RWPE2 (cell line): ENCODE results near the gene SYT5.
"Not testable (repeated sequence)": the region's sequence is repeated elsewhere in the genome, so short reads cannot be mapped to it uniquely, and the experiment has no call there.

Experiments
- ATAC-seq: fragments of 200-7000 bp; cut with Tn5 transposase; 3 replicates; pipeline ENCODE4 v1.9.1; 2021; ENCODE audit warnings: low read depth
- DNase-seq: peaks from one replicate; pipeline ENCODE4 v3.0.0-alpha.2; 2020; ENCODE audit warnings: low spot score
- H3K27ac ChIP-seq: fragments of 450-650 bp; 2 replicates; pipeline ENCODE4 v1.5.1; 2017; ENCODE audit warnings: mild to moderate bottlenecking; ENCODE audit not compliant: poor library complexity, severe bottlenecking
- H3K27me3 ChIP-seq: fragments of 250-450 bp; sonication (Bioruptor Pico); 2 replicates; pipeline ENCODE4 v1.5.1; 2021; ENCODE audit warnings: mild to moderate bottlenecking, moderate library complexity; ENCODE audit not compliant: insufficient read depth, poor library complexity, severe bottlenecking
- H3K36me3 ChIP-seq: fragments of 250-450 bp; sonication (Bioruptor Pico); 2 replicates; pipeline ENCODE4 v1.5.1; 2020; ENCODE audit warnings: low read depth, mild to moderate bottlenecking, moderate library complexity
- H3K4me1 ChIP-seq: fragments of 250-450 bp; sonication (Bioruptor Pico); 2 replicates; pipeline ENCODE4 v1.5.1; 2021; ENCODE audit warnings: mild to moderate bottlenecking, moderate library complexity; ENCODE audit not compliant: insufficient read depth, poor library complexity, severe bottlenecking
- H3K4me3 ChIP-seq: fragments of 250-450 bp; sonication (Bioruptor Pico); 2 replicates; pipeline ENCODE4 v1.5.1; 2021; ENCODE audit warnings: mild to moderate bottlenecking, moderate library complexity; ENCODE audit not compliant: severe bottlenecking
- H3K9me3 ChIP-seq: fragments of 250-450 bp; sonication (Bioruptor Pico); 2 replicates; pipeline ENCODE4 v1.5.1; 2021; ENCODE audit warnings: mild to moderate bottlenecking, moderate library complexity; ENCODE audit not compliant: severe bottlenecking
- TF ChIP-seq, protein P1 (sequence below): fragments of 450-650 bp; IDR thresholded peaks from one replicate; pipeline ENCODE4 v1.5.1; 2017; ENCODE audit warnings: mild to moderate bottlenecking, moderate library complexity; ENCODE audit not compliant: poor library complexity, severe bottlenecking

SYT5 gene

DNA sequence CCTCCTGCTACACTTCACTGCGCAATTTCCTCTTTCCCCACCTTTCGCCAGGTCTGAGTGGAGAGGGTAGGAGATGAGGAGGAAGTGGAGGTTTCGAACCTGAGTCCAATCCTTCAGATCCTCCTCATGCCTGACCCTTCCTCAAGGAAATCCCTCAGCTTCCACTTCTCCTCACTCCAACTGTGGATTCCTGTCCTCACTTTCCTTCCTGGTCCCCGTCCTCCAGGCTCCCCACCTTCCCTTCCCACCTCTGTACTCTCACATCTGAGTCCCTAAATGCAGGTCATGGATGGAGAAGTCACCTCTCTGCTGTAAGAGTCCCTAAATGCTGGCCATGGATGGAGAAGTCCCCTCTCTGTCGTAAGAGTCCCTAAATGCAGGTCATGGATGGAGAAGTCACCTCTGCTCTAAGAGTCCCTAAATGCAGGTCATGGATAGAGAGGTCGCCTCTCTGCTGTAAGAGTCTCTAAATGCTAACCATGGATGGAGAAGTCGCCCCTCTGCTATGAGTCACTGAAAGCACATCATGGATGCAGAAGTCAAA lies 45.4 kb upstream of the SYT5 start:
- no peak overlapping the region for H3K4me3 ChIP-seq
- TF ChIP-seq, protein P1, sequence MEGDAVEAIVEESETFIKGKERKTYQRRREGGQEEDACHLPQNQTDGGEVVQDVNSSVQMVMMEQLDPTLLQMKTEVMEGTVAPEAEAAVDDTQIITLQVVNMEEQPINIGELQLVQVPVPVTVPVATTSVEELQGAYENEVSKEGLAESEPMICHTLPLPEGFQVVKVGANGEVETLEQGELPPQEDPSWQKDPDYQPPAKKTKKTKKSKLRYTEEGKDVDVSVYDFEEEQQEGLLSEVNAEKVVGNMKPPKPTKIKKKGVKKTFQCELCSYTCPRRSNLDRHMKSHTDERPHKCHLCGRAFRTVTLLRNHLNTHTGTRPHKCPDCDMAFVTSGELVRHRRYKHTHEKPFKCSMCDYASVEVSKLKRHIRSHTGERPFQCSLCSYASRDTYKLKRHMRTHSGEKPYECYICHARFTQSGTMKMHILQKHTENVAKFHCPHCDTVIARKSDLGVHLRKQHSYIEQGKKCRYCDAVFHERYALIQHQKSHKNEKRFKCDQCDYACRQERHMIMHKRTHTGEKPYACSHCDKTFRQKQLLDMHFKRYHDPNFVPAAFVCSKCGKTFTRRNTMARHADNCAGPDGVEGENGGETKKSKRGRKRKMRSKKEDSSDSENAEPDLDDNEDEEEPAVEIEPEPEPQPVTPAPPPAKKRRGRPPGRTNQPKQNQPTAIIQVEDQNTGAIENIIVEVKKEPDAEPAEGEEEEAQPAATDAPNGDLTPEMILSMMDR: no peak
- H3K36me3 ChIP-seq: 0 out of 2 replicates have a peak, but pooled peaks cover 17% of the 10 kb centered on the region
- no peak for ATAC-seq
- H3K4me1 ChIP-seq: no peaks in the 10 kb centered on the region
- DNase-seq: no peak
- H3K27me3 ChIP-seq: no peaks in the 10 kb centered on the region
- H3K9me3 ChIP-seq: no peaks in the 10 kb centered on the region
- H3K27ac ChIP-seq: no peak overlapping the region

DNA sequence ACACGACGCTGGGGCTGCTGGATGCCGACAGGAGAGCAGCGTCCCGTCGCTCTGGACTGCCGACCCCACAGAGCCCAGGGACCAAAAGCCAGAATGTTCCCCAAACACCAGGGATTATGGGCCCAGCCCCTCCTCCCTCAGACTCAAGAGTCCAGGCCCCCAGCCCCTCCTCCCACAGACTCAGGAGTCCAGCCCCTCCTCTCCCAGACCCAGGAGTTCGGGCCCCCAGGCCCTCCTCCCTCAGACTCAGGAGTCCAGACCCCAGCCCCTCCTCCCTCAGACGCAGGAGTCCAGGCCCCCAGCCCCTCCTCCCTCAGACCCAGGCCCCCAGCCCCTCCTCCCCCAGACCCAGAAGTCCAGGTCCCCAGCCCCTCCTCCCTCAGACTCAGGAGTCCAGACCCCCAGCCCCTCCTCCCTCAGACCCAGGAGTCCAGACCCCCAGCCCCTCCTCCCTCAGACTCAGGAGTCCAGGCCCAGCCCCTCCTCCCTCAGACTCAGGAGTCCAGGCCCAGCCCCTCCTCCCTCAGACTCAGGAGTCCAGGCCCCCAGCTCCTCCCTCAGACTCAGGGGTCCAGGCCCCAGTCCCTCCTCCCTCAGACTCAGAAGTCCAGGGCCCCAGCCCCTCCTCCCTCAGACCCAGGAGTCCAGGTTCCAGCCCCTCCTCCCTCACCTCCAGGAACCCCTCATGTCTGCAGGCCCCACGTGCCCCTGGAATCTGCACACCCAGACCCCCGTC lies 44.8 kb upstream of the SYT5 start:
- not testable (repeated sequence) for ATAC-seq, H3K9me3 ChIP-seq, H3K27ac ChIP-seq, H3K27me3 ChIP-seq, DNase-seq, H3K4me1 ChIP-seq, H3K4me3 ChIP-seq
- 0 out of 2 replicates have a peak, but pooled peaks cover 12% of the 10 kb centered on the region for H3K36me3 ChIP-seq

DNA sequence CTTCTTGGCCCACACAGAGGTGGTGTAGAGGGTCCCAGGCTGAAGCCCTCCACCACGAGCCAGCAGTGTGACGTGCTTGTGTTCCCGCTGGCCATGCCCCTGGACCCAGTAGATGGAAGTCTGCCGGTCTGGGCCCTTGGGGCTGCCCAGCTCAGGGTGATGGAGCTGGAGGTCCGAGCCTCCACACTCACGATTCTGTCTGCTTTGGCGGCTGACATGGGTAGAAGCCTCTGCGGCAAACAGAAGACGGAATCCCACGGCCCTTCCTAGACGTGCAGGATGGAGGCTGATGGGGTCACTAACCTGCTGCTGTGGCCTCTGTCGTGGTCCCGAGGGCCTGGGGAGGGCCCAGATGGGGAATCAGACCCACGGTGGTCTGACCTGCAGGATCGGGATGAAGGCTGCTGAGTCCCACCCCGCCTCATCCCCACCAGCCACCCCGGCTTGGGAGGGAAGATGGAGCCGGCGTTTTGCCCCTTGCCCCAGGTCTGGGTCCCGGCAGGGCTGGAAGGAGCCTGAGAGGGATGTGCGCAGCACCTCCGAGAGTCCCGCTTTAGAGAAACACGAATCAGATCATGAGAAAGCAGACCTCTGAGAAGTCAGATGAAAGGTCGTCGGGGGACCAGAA lies 44.1 kb upstream of the SYT5 start:
- Histone ChIP-seq H3K36me3 (0 out of 2 replicates have a peak, but pooled peaks cover 8% of the 10 kb centered on the region), H3K27ac (no peak overlapping the region), H3K27me3 (no peaks in the 10 kb centered on the region), H3K9me3 (no peaks in the 10 kb centered on the region), H3K4me1 (no peaks in the 10 kb centered on the region), H3K4me3 (no peak overlapping the region)
- ATAC-seq (no peak), DNase-seq (no peak)
- TF ChIP-seq, protein P1: no peak

DNA sequence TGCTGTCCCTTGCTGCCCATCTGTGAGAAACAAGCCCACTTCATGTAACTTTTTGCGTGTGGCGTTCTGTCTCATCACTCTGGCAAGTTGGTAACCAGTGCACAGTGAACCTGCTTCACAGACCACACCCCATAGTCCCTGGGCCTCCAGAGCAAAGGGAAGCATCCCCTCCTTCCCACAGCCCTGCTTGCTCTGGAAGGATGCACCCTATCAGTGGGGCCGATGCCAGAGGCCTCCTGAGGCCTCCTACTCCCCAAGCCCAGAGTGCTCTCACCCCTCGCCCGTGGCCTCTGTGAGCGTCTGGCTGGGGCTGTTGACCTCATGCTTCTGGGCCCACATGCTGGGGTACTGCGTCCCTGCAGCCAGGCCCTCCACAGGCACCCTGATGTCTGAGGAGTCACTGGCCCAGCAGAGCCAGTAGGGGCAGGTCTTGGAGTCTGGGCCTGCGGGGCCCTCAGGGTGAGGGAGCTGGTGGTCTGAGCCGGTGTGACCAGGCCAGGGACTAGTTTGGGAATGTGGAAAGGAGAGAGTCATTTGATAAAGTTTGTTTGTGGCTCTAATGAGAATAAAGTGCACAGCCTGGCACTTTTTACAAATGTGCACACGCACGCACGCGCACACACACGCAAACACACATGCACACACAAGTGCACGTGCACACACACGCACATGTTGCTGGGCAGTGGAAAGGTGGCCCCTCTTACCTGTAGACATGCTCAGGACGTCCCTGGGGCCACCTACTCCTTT lies 43.4 kb upstream of the SYT5 start:
- Histone ChIP-seq H3K27ac (no peak overlapping the region), H3K4me3 (no peak overlapping the region), H3K9me3 (no peaks in the 10 kb centered on the region), H3K27me3 (no peaks in the 10 kb centered on the region), H3K36me3 (0 out of 2 replicates have a peak, but pooled peaks cover 8% of the 10 kb centered on the region), H3K4me1 (no peaks in the 10 kb centered on the region)
- ATAC-seq (peak; percentile 15), DNase-seq (no peak)
- TF ChIP-seq, protein P1: no peak

DNA sequence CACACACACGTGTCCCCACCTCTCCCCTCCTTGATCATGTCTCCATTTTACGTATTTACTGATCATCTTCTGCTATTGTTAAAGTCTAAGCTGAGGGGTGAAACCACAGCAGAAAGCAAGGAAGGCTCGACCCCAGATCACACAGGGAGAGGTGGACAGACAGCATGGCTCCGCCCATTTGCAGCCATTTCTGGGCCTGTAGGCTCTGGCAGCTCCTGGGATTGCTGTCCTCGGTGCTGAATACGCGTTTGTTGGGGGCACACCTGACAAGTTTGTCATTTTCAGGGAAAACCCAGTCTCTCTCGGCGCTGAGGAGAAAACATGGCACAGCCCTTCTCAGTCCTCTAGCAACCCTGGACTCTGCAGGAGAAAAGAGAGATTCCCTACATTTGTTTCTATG lies 40.4 kb upstream of the SYT5 start:
- Histone ChIP-seq H3K4me1 (peaks cover 11% of the 10 kb centered on the region), H3K27ac (no peak overlapping the region), H3K36me3 (no peaks in the 10 kb centered on the region), H3K9me3 (no peaks in the 10 kb centered on the region), H3K4me3 (no peak overlapping the region), H3K27me3 (no peaks in the 10 kb centered on the region)
- TF ChIP-seq, protein P1: no peak
- no peak for ATAC-seq
- no peak for DNase-seq
